UCSD-AML1 (cell line): ENCODE measurements around the gene EVC2.

Source experiments
- DNase-seq: peaks from one replicate; lab custom pipeline; 2025; ENCODE audit not compliant: unreplicated experiment; lab: John Stamatoyannopoulos, UW

EVC2 gene

GRCh38 chr4:5568336-5568735 is 140.0 kb downstream of the EVC2 start:
- no peak for DNase-seq

GRCh38 chr4:5566991-5567390 is 141.4 kb downstream of the EVC2 start:
- DNase-seq = no peak

- no peak for DNase-seq
Observed at GRCh38 chr4:5566526-5566925, 141.8 kb downstream of the EVC2 start.

- no peak for DNase-seq
Observed at GRCh38 chr4:5563856-5564255, 144.5 kb downstream of the EVC2 start.

- DNase-seq = no peak
Observed at GRCh38 chr4:5562476-5562875, 145.9 kb downstream of the EVC2 start.

- no peak for DNase-seq
Observed at GRCh38 chr4:5561286-5561685, 147.1 kb downstream of the EVC2 start.

GRCh38 chr4:5558502-5558901 is 149.9 kb downstream of the EVC2 start:
- DNase-seq = no peak

GRCh38 chr4:5554376-5554775 is 154.0 kb downstream of the EVC2 start:
- DNase-seq = no peak

GRCh38 chr4:5553801-5554200 is 154.6 kb downstream of the EVC2 start:
- no peak for DNase-seq

GRCh38 chr4:5552451-5552850 is 155.9 kb downstream of the EVC2 start:
- no peak for DNase-seq

- no peak for DNase-seq
Observed at GRCh38 chr4:5547651-5548249, 160.6 kb downstream of the EVC2 start.

- no peak for DNase-seq
Observed at GRCh38 chr4:5545271-5545670, 163.1 kb downstream of the EVC2 start.

GRCh38 chr4:5544762-5545161 is 163.6 kb downstream of the EVC2 start:
- no peak for DNase-seq

GRCh38 chr4:5543681-5544080 is 164.7 kb downstream of the EVC2 start:
- DNase-seq = no peak

GRCh38 chr4:5541169-5541568 is 167.2 kb downstream of the EVC2 start:
- DNase-seq = no peak

- no peak for DNase-seq
Observed at GRCh38 chr4:5539584-5539983, 168.8 kb downstream of the EVC2 start.

GRCh38 chr4:5532100-5532499 is 176.3 kb downstream of the EVC2 start:
- DNase-seq = no peak

- DNase-seq = no peak
Observed at GRCh38 chr4:5528031-5528436, 180.3 kb downstream of the EVC2 start.

GRCh38 chr4:5527211-5527610 is 181.1 kb downstream of the EVC2 start:
- no peak for DNase-seq

- no peak for DNase-seq
Observed at GRCh38 chr4:5526080-5526846, 182.1 kb downstream of the EVC2 start.

- DNase-seq = no peak
Observed at GRCh38 chr4:5524446-5525299, 183.7 kb downstream of the EVC2 start.

- DNase-seq = no peak
Observed at GRCh38 chr4:5517372-5517771, 191.0 kb downstream of the EVC2 start.
